Ovary (tissue), 3 donors: ENCODE results near the gene STK24.

Experiments used
- POLR2A ChIP-seq: fragments of 450-650 bp; IDR thresholded peaks from one replicate; pipeline ENCODE4 v1.6.1; 2017; ENCODE audit warnings: antibody characterized with exemption, mild to moderate bottlenecking, moderate library complexity
- TF ChIP-seq, protein P1 (sequence below), 3 donors: fragments of 450-650 bp in 2 of 3; fragments of 200-600 bp in 1 of 3; IDR thresholded peaks; one replicate each; pipeline versions ENCODE4 v1.5.1 to v1.8.0; 2016 to 2022; ENCODE audit warnings: antibody characterized with exemption in 3 of 3, mild to moderate bottlenecking in 1 of 3
- donor health status: DM: no; HTN: no; CAD: no.

- TF ChIP-seq, protein P1, sequence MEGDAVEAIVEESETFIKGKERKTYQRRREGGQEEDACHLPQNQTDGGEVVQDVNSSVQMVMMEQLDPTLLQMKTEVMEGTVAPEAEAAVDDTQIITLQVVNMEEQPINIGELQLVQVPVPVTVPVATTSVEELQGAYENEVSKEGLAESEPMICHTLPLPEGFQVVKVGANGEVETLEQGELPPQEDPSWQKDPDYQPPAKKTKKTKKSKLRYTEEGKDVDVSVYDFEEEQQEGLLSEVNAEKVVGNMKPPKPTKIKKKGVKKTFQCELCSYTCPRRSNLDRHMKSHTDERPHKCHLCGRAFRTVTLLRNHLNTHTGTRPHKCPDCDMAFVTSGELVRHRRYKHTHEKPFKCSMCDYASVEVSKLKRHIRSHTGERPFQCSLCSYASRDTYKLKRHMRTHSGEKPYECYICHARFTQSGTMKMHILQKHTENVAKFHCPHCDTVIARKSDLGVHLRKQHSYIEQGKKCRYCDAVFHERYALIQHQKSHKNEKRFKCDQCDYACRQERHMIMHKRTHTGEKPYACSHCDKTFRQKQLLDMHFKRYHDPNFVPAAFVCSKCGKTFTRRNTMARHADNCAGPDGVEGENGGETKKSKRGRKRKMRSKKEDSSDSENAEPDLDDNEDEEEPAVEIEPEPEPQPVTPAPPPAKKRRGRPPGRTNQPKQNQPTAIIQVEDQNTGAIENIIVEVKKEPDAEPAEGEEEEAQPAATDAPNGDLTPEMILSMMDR (IDR thresholded peaks at IDR 0.05): no peak
- TF ChIP-seq POLR2A: no peak
Observed at GRCh38 chr13:98559169-98559568, 17.7 kb downstream of the STK24 start.
